Measurements from ENCODE around the gene DIAPH3. TPM values are rescaled to one million over a fixed set of nuclear protein-coding genes. Genes with fewer than 3 reads are reported as not detected.

The DIAPH3 gene
- total and polyA plus RNA-seq, 2 donors (not counting 1 experiment from before 2014, with no cell fraction given): 0.03 to 0.10 TPM

DNA sequence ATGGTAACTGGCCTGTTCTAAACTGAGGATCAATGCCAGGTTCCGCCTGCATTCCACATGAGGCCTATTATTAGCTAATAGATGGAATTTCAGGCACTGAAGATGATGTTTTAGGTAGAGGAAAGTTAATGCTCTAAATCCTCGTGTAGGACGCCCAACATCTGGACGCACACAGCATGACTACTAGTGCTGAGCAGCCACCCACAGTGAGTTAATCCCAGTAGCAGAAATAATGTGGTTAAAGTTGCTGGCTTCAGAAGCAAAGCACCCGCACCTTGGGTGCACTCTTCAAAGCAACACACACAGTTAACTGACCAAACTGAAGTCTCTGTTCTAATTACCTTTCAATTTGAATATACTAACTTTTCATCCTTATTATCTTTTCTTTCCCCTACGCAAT lies 150.6 kb downstream of the DIAPH3 start:
- no peak for DNase-seq
- Histone ChIP-seq H3K27ac (ENCODE audit: low read length in 2 of 2) (no peak overlapping the region), H3K27me3 (replicated peaks in 1 of 4; ENCODE audit: control extremely low read depth in 1 of 4, control insufficient read depth in 3 of 4, insufficient read depth in 4 of 4, low read length in 3 of 4) (no peaks in the 10 kb centered on the region), H3K79me2 (ENCODE audit: control insufficient read depth, insufficient read depth, low read length) (no peaks in the 10 kb centered on the region), H3K9ac (ENCODE audit: low read length) (no peak overlapping the region), H3K4me3 (ENCODE audit: control extremely low read depth in 1 of 5, extremely low read depth in 1 of 5, insufficient read depth in 1 of 5, low read depth in 2 of 5, low read length in 4 of 5) (no peak overlapping the region), H3K4me1 (ENCODE audit: control insufficient read depth in 2 of 2, insufficient read depth in 2 of 2, low read length in 2 of 2) (no peaks in the 10 kb centered on the region), H3K9me3 (ENCODE audit: control extremely low read depth in 1 of 3, control insufficient read depth in 2 of 3, insufficient read depth in 1 of 3, low read length in 2 of 3) (no peaks in the 10 kb centered on the region), H2AFZ (ENCODE audit: insufficient read depth, low read depth, low read length, poor library complexity, severe bottlenecking) (no peak overlapping the region), H3K4me2 (replicated peaks; ENCODE audit: low read depth, low read length, poor library complexity, severe bottlenecking) (no peak overlapping the region), H4K20me1 (ENCODE audit: control insufficient read depth, insufficient read depth, low read length, poor library complexity, severe bottlenecking) (no peaks in the 10 kb centered on the region), H3K36me3 (replicated peaks in 1 of 2; ENCODE audit: control extremely low read depth in 1 of 2, control insufficient read depth in 1 of 2, extremely low read depth in 1 of 2, insufficient read depth in 2 of 2, low read length in 1 of 2) (no peaks in the 10 kb centered on the region)
- peaks cover 2% of the 10 kb centered on the region for H3K4me1 Mint-ChIP-seq
- ChIA-PET POLR2A (no interaction called here), CTCF (no interaction called here)
- TF ChIP-seq EZH2 (IDR thresholded peaks at IDR 0.05; ENCODE audit: borderline replicate concordance, insufficient read depth, low read depth, low read length, poor library complexity, severe bottlenecking): no peak
- TF ChIP-seq, protein P1, sequence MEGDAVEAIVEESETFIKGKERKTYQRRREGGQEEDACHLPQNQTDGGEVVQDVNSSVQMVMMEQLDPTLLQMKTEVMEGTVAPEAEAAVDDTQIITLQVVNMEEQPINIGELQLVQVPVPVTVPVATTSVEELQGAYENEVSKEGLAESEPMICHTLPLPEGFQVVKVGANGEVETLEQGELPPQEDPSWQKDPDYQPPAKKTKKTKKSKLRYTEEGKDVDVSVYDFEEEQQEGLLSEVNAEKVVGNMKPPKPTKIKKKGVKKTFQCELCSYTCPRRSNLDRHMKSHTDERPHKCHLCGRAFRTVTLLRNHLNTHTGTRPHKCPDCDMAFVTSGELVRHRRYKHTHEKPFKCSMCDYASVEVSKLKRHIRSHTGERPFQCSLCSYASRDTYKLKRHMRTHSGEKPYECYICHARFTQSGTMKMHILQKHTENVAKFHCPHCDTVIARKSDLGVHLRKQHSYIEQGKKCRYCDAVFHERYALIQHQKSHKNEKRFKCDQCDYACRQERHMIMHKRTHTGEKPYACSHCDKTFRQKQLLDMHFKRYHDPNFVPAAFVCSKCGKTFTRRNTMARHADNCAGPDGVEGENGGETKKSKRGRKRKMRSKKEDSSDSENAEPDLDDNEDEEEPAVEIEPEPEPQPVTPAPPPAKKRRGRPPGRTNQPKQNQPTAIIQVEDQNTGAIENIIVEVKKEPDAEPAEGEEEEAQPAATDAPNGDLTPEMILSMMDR (IDR thresholded peaks at IDR 0.05): no peak
- 100% methylated on average over 1 of the region's 6 CpGs for WGBS (ENCODE audit: insufficient coverage)
- intact Hi-C loops (cut with micrococcal nuclease): no loop called here
- no peak overlapping the region for H3K4me3 Mint-ChIP-seq
- H3K27me3 Mint-ChIP-seq: no peaks in the 10 kb centered on the region
- no peak for ATAC-seq (ENCODE audit: low read depth)
- no peaks in the 10 kb centered on the region for H3K9me3 Mint-ChIP-seq (ENCODE audit: insufficient read depth)
- no peak overlapping the region for H3K27ac Mint-ChIP-seq

DNA sequence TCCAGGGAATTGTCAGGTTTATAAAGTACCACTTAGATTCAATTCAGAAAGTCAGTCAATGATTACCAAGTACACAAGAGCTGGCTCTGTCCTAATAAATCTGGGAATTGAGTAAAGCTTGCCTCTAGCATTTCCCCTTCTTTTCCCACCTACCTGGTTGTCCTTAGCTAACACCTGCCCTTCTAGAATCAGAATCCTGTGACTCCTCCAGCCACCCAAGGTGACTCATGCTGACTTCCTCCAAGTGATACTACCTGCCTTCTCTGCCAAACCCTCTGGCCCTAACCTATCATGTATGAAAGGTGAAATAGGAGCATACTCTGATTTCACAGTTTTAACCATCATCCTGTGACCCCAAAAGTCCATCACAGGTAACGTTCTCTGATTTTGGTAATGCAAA lies 151.2 kb downstream of the DIAPH3 start:
- no CpG with 5 or more reads among the region's 1 CpG for WGBS (ENCODE audit: insufficient coverage)
- no peak for TF ChIP-seq EZH2 (IDR thresholded peaks at IDR 0.05; ENCODE audit: borderline replicate concordance, insufficient read depth, low read depth, low read length, poor library complexity, severe bottlenecking)
- TF ChIP-seq, protein P1 (IDR thresholded peaks at IDR 0.05): no peak
- Histone ChIP-seq H3K27me3 (replicated peaks in 1 of 4; ENCODE audit: control extremely low read depth in 1 of 4, control insufficient read depth in 3 of 4, insufficient read depth in 4 of 4, low read length in 3 of 4) (no peaks in the 10 kb centered on the region), H3K79me2 (ENCODE audit: control insufficient read depth, insufficient read depth, low read length) (no peaks in the 10 kb centered on the region), H3K4me2 (replicated peaks; ENCODE audit: low read depth, low read length, poor library complexity, severe bottlenecking) (no peak overlapping the region), H3K9ac (ENCODE audit: low read length) (no peak overlapping the region), H3K4me1 (ENCODE audit: control insufficient read depth in 2 of 2, insufficient read depth in 2 of 2, low read length in 2 of 2) (no peaks in the 10 kb centered on the region), H3K27ac (ENCODE audit: low read length in 2 of 2) (no peak overlapping the region), H3K36me3 (replicated peaks in 1 of 2; ENCODE audit: control extremely low read depth in 1 of 2, control insufficient read depth in 1 of 2, extremely low read depth in 1 of 2, insufficient read depth in 2 of 2, low read length in 1 of 2) (no peaks in the 10 kb centered on the region), H2AFZ (ENCODE audit: insufficient read depth, low read depth, low read length, poor library complexity, severe bottlenecking) (no peak overlapping the region), H4K20me1 (ENCODE audit: control insufficient read depth, insufficient read depth, low read length, poor library complexity, severe bottlenecking) (no peaks in the 10 kb centered on the region), H3K4me3 (ENCODE audit: control extremely low read depth in 1 of 5, extremely low read depth in 1 of 5, insufficient read depth in 1 of 5, low read depth in 2 of 5, low read length in 4 of 5) (no peak overlapping the region), H3K9me3 (ENCODE audit: control extremely low read depth in 1 of 3, control insufficient read depth in 2 of 3, insufficient read depth in 1 of 3, low read length in 2 of 3) (no peaks in the 10 kb centered on the region)
- ATAC-seq (ENCODE audit: low read depth) (no peak), DNase-seq (no peak)
- Mint-ChIP-seq H3K27me3 (no peaks in the 10 kb centered on the region), H3K9me3 (ENCODE audit: insufficient read depth) (no peaks in the 10 kb centered on the region), H3K27ac (no peak overlapping the region), H3K4me3 (no peak overlapping the region), H3K4me1 (no peaks in the 10 kb centered on the region)
- ChIA-PET POLR2A (no interaction called here), CTCF (no interaction called here)
- intact Hi-C loops (cut with micrococcal nuclease): no loop called here
